Osteoblast (primary cell): ENCODE measurements around the gene DMD. TPM values are rescaled to one million over a fixed set of nuclear protein-coding genes. Genes with fewer than 3 reads are reported as not detected.

Source experiments
- DNase-seq: peaks from one replicate; pipeline ENCODE4 v3.0.0; 2011; ENCODE audit warnings: low spot score, mixed read lengths; ENCODE audit not compliant: insufficient read length; ENCODE audit errors: missing footprints
- H2AFZ ChIP-seq: 2 replicates; pipeline ENCODE4 v1.6.0; 2011; ENCODE audit warnings: mild to moderate bottlenecking, low read length
- H3K27ac ChIP-seq: 2 replicates; pipeline ENCODE4 v1.5.1; 2011; ENCODE audit warnings: mild to moderate bottlenecking, low read depth, low read length, moderate library complexity
- H3K27me3 ChIP-seq: 2 replicates; pipeline ENCODE4 v1.6.0; 2012; ENCODE audit warnings: mild to moderate bottlenecking, control low read depth, inconsistent platforms, low read length, moderate library complexity; ENCODE audit not compliant: insufficient read depth
- H3K36me3 ChIP-seq: 2 replicates; pipeline ENCODE4 v1.5.1; 2011; ENCODE audit warnings: mild to moderate bottlenecking, low read length, control low read depth, moderate library complexity; ENCODE audit not compliant: insufficient read depth
- H3K4me1 ChIP-seq: 2 replicates; pipeline ENCODE4 v1.5.1; 2011; ENCODE audit warnings: mild to moderate bottlenecking, low read length, control low read depth, moderate library complexity; ENCODE audit not compliant: insufficient read depth
- H3K4me2 ChIP-seq: 2 replicates; pipeline ENCODE4 v1.6.0; 2011; ENCODE audit warnings: mild to moderate bottlenecking, low read length; ENCODE audit not compliant: insufficient read depth
- H3K4me3 ChIP-seq: fragments of 200-600 bp; sonication (generic); 3 replicates; pipeline ENCODE4 v1.5.1; 2012; ENCODE audit warnings: mild to moderate bottlenecking, low read length, inconsistent platforms; ENCODE audit not compliant: insufficient read depth
- H3K79me2 ChIP-seq: 2 replicates; pipeline ENCODE4 v1.6.0; 2012; ENCODE audit warnings: mild to moderate bottlenecking, low read length, control low read depth, inconsistent platforms; ENCODE audit not compliant: insufficient read depth
- H3K9me3 ChIP-seq: 2 replicates; pipeline ENCODE4 v1.5.1; 2011; ENCODE audit warnings: low read depth, low read length, control low read depth
- H4K20me1 ChIP-seq: 2 replicates; pipeline ENCODE4 v1.6.0; 2012; ENCODE audit warnings: mild to moderate bottlenecking, low read length, control low read depth; ENCODE audit not compliant: insufficient read depth
- CTCF ChIP-seq: IDR thresholded peaks from 2 replicates; pipeline ENCODE4 v1.5.1; 2011; ENCODE audit warnings: mild to moderate bottlenecking, low read depth, low read length, moderate library complexity; ENCODE audit errors: extremely low read depth
- total RNA-seq: library from RNA; depleted of rRNA; stranded (reverse); fragments of >200 nt; gene quantifications from 2 replicates; pipeline ENCODE4 v1.2.3, GENCODE V29; 2012

The DMD gene
- total RNA-seq, 1 donor, result 12.7 TPM

DNA sequence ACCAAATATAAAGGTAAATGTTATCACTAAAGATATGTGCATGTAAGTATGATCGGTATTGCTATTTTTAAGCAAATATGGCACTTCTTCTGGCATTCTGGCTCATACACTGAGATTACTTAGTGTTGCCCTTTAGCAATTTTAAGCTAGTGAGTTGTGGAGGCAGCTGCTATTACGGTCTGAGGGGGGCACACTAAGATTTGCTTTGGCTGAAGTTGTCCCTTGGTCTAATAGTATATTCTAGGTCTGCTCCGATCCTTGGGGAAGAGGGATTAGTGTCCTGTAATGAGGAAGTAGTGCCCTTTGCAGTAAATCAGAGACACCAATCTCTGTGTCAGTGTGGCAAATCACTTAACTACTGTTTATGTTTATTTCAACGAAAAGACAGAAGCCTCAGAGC is 1943.0 kb downstream of the DMD start:
- TF ChIP-seq CTCF, result no peak
- Histone ChIP-seq H3K79me2 (no peaks in the 10 kb centered on the region), H3K9me3 (no peaks in the 10 kb centered on the region), H4K20me1 (no peaks in the 10 kb centered on the region), H3K4me2 (no peak overlapping the region), H3K4me3 (no peak overlapping the region), H3K27me3 (no peaks in the 10 kb centered on the region), H3K27ac (no peak overlapping the region), H3K36me3 (no peaks in the 10 kb centered on the region), H3K4me1 (no peaks in the 10 kb centered on the region), H2AFZ (no peak overlapping the region)
- no peak for DNase-seq

DNA sequence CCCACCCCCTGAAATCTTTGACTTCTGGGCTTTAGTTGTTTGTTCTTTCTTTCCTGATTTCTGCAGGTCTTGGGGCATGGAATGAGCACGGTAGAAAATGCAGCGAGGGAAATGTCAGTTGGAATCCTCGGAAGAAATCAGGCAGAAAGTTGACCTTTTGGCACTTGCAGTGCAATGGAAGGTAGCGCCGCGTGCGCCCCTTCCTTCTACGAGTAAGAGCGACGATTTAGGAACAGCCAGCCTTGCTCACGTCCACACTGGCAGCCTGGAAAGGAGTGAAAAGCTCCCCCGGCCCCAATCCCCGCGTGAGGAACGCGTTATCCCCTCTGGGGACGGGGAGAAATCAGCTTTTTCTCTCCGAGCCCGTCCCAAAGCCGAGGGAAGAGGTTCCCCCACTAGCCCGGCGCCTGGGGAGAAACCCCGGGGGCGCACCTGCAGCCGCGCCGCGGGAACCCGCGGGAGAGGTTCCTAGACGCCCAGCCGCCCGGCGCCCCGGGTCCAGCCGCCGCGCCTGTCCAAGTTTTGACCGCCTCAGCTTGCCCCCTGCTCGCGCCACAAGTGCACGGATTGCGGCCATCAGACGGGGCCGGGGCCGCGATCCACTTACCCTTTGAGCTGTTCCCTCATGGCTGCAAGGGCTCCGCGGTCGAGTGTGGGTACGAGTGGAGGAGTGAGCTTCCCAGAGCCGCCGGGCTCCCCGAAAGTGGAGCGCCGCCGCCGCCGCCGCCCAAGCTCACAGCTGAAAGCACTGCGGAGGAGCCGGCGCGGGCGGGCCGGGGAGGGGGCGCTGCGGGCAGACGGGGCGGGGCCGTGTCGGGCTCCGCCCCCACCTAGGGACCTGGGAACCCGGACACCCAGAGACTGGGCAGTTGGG is 1944.9 kb downstream of the DMD start:
- Histone ChIP-seq H4K20me1 (no peaks in the 10 kb centered on the region), H3K4me1 (no peaks in the 10 kb centered on the region), H3K4me2 (peak overlapping the region; percentile 69), H3K79me2 (no peaks in the 10 kb centered on the region), H3K27ac (no peak overlapping the region), H3K9me3 (no peaks in the 10 kb centered on the region), H3K36me3 (no peaks in the 10 kb centered on the region), H3K27me3 (no peaks in the 10 kb centered on the region), H2AFZ (peak overlapping the region; percentile 59), H3K4me3 (peak overlapping the region; percentile 70)
- TF ChIP-seq CTCF, result no peak
- DNase-seq, result peak; percentile 85

GRCh38 chrX:31265383-31265782 is 1946.0 kb downstream of the DMD start:
- H3K4me3 ChIP-seq, result peak overlapping the region; percentile 53
- peak overlapping the region; percentile 4 for H3K4me2 ChIP-seq
- no peaks in the 10 kb centered on the region for H3K9me3 ChIP-seq
- no peak overlapping the region for H2AFZ ChIP-seq
- TF ChIP-seq CTCF, result no peak
- H4K20me1 ChIP-seq, result no peaks in the 10 kb centered on the region
- no peaks in the 10 kb centered on the region for H3K27me3 ChIP-seq
- H3K27ac ChIP-seq, result no peak overlapping the region
- H3K36me3 ChIP-seq, result no peaks in the 10 kb centered on the region
- no peak for DNase-seq
- no peaks in the 10 kb centered on the region for H3K4me1 ChIP-seq
- no peaks in the 10 kb centered on the region for H3K79me2 ChIP-seq

DNA sequence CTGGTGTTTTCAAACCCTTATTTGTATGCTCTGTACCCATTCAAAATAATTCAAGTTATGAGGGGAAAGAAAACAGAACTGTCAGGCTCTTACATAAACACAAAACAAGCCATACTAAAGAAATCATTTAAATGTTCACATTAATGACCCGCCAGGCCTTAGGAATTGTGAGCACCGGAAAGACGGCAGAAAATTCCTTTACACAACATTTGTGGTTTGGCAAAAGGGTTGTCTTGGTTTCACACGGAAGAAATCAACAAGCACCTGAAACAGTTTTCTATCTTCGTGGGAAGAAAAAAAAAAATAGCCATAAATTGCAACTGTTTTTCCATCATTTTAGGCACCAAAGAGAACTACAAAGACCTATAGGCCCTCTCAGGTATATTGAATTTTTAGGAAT is 1951.0 kb downstream of the DMD start:
- no peaks in the 10 kb centered on the region for H4K20me1 ChIP-seq
- DNase-seq, result no peak
- no peaks in the 10 kb centered on the region for H3K79me2 ChIP-seq
- H3K4me1 ChIP-seq, result no peaks in the 10 kb centered on the region
- no peak overlapping the region for H2AFZ ChIP-seq
- no peak overlapping the region for H3K4me2 ChIP-seq
- H3K27me3 ChIP-seq, result no peaks in the 10 kb centered on the region
- no peak for TF ChIP-seq CTCF
- no peak overlapping the region for H3K27ac ChIP-seq
- no peak overlapping the region for H3K4me3 ChIP-seq
- no peaks in the 10 kb centered on the region for H3K36me3 ChIP-seq
- no peaks in the 10 kb centered on the region for H3K9me3 ChIP-seq
